SK-N-SH (cell line): Measurements from ENCODE around the gene NOBOX. TPM values are rescaled to one million over a fixed set of nuclear protein-coding genes. Genes with fewer than 3 reads are reported as not detected.

Experiments
- CTCF ChIA-PET: fragments of 300-600, 350-600 bp; formaldehyde crosslinking; extraction: SDS; loops from one replicate; lab custom pipeline; 2021; lab: Yijun Ruan, JAX
- POLR2A ChIA-PET: fragments of 350-600 bp; sonication (Branson Sonifier 250); formaldehyde crosslinking; extraction: SDS; loops from one replicate; lab custom pipeline; 2020; ENCODE audit warnings: antibody characterized with exemption, inconsistent platforms; lab: Yijun Ruan, JAX
- DNase-seq: peaks from one replicate; pipeline ENCODE4 v3.0.0; 2012
- H2AFZ ChIP-seq: fragments of 200-600 bp; sonication (generic); 2 replicates; pipeline ENCODE4 v1.8.1; 2016; ENCODE audit warnings: antibody characterized with exemption, mild to moderate bottlenecking, low read depth
- H3F3A ChIP-seq: fragments of 200-600 bp; sonication (generic); replicated peaks from 2 replicates; pipeline ENCODE3; 2016; ENCODE audit warnings: antibody characterized with exemption, mild to moderate bottlenecking; ENCODE audit not compliant: insufficient read depth
- H3K27ac ChIP-seq, 2 experiments: fragments of 200-500 bp in 1 of 2; fragments of 200-600 bp in 1 of 2; sonication (Bioruptor generic) in 1 of 2; sonication (generic), shearing (Covaris generic) in 1 of 2; 2 replicates each; pipeline versions ENCODE4 v1.5.1 to v1.6.1; 2014 to 2016; ENCODE audit warnings: low read depth in 2 of 2, inconsistent platforms in 1 of 2, low read length in 1 of 2, mild to moderate bottlenecking in 1 of 2, mixed read lengths in 1 of 2
- H3K27me3 ChIP-seq: fragments of 200-600 bp; sonication (generic), shearing (Covaris generic); 2 replicates; pipeline ENCODE4 v1.6.1; 2016; ENCODE audit warnings: mixed run types; ENCODE audit not compliant: insufficient read depth
- H3K36me3 ChIP-seq, 2 experiments: fragments of 200-500 bp in 1 of 2; fragments of 200-600 bp in 1 of 2; sonication (Bioruptor generic) in 1 of 2; sonication (generic) in 1 of 2; replicated peaks in 1 of 2; 2 replicates each; pipeline versions ENCODE3 to v1.5.1; 2014 to 2016; ENCODE audit warnings: low read length in 1 of 2, mild to moderate bottlenecking in 1 of 2; ENCODE audit not compliant: insufficient read depth in 2 of 2, control insufficient read depth in 1 of 2
- H3K4me1 ChIP-seq, 2 experiments: fragments of 200-500 bp in 1 of 2; fragments of 200-600 bp in 1 of 2; sonication (Bioruptor generic) in 1 of 2; sonication (generic), shearing (Covaris generic) in 1 of 2; 2 replicates each; pipeline versions ENCODE4 v1.5.1 to v1.6.1; 2014 to 2016; ENCODE audit warnings: low read depth in 1 of 2, low read length in 1 of 2, mixed run types in 1 of 2; ENCODE audit not compliant: insufficient read depth in 2 of 2, control insufficient read depth in 1 of 2
- H3K4me2 ChIP-seq: fragments of 200-600 bp; sonication (generic), shearing (Covaris generic); 2 replicates; pipeline ENCODE4 v1.6.1; 2017; ENCODE audit warnings: mixed run types
- H3K4me3 ChIP-seq, 2 experiments: fragments of 200-500 bp in 1 of 2; fragments of 200-600 bp in 1 of 2; sonication (Bioruptor generic) in 1 of 2; sonication (generic), shearing (Covaris generic) in 1 of 2; 2 replicates each; pipeline versions ENCODE4 v1.5.1 to v1.8.1; 2014 to 2016; ENCODE audit warnings: low read depth in 2 of 2, inconsistent platforms in 1 of 2, low read length in 1 of 2, mild to moderate bottlenecking in 1 of 2, mixed read lengths in 1 of 2, moderate library complexity in 1 of 2
- H3K79me2 ChIP-seq: fragments of 200-600 bp; sonication (generic); 2 replicates; pipeline ENCODE4 v1.8.1; 2017; ENCODE audit warnings: mild to moderate bottlenecking; ENCODE audit not compliant: insufficient read depth
- H3K9ac ChIP-seq: fragments of 200-600 bp; sonication (generic); 2 replicates; pipeline ENCODE4 v1.6.1; 2017; ENCODE audit warnings: mixed run types
- H3K9me2 ChIP-seq: fragments of 200-600 bp; sonication (generic); 2 replicates; pipeline ENCODE4 v1.6.1; 2017; ENCODE audit warnings: mixed run types
- H3K9me3 ChIP-seq: fragments of 200-600 bp; sonication (generic); 2 replicates; pipeline ENCODE4 v1.6.1; 2017; ENCODE audit warnings: mixed run types, mild to moderate bottlenecking, moderate library complexity
- H4K20me1 ChIP-seq: fragments of 200-600 bp; sonication (generic); 2 replicates; pipeline ENCODE4 v1.6.1; 2017; ENCODE audit warnings: mild to moderate bottlenecking, mixed run types; ENCODE audit not compliant: insufficient read depth
- ELF1 ChIP-seq: IDR thresholded peaks from 2 replicates; pipeline ENCODE4 v1.4.0; 2012
- FOXJ3 ChIP-seq: sonication (generic); formaldehyde crosslinking; IDR thresholded peaks from 2 replicates; pipeline ENCODE4 v1.5.1; 2020; ENCODE audit warnings: mild to moderate bottlenecking, missing genetic modification reagents
- GATA2 ChIP-seq: sonication (generic); formaldehyde crosslinking; IDR thresholded peaks from 2 replicates; pipeline ENCODE4 v1.5.0; 2020; ENCODE audit warnings: mild to moderate bottlenecking, missing genetic modification reagents
- MEF2A ChIP-seq: IDR thresholded peaks from 2 replicates; pipeline ENCODE4 v1.4.0; 2012; ENCODE audit warnings: low read depth, borderline replicate concordance
- NRF1 ChIP-seq: IDR thresholded peaks from 2 replicates; pipeline ENCODE4 v1.6.1; 2012; ENCODE audit warnings: low read depth, mild to moderate bottlenecking, low read length
- POLR2AphosphoS5 ChIP-seq: IDR thresholded peaks from 2 replicates; pipeline ENCODE4 v1.6.1; 2012; ENCODE audit warnings: low read depth, low read length
- RAD21 ChIP-seq: IDR thresholded peaks from 2 replicates; pipeline ENCODE4 v1.6.1; 2012; ENCODE audit warnings: mild to moderate bottlenecking, low read length
- RCOR1 ChIP-seq: fragments of 150-350 bp; IDR thresholded peaks from 2 replicates; pipeline ENCODE4 v1.6.1; 2017; ENCODE audit warnings: antibody characterized with exemption, low read length
- REST ChIP-seq: IDR thresholded peaks from 2 replicates; pipeline ENCODE4 v1.6.1; 2012; ENCODE audit warnings: mild to moderate bottlenecking, low read depth, low read length, moderate library complexity
- RFX5 ChIP-seq: IDR thresholded peaks from 2 replicates; pipeline ENCODE4 v1.6.1; 2012; ENCODE audit warnings: mild to moderate bottlenecking, improper control_type of control experiment, low read length
- SIN3A ChIP-seq: IDR thresholded peaks from 2 replicates; pipeline ENCODE4 v1.6.1; 2012; ENCODE audit warnings: low read depth, mild to moderate bottlenecking, low read length, moderate library complexity, borderline replicate concordance
- TCF12 ChIP-seq: IDR thresholded peaks from 2 replicates; pipeline ENCODE4 v1.4.0; 2012
- TEAD4 ChIP-seq: IDR thresholded peaks from 2 replicates; pipeline ENCODE4 v1.4.0; 2012; ENCODE audit warnings: mild to moderate bottlenecking, borderline replicate concordance; ENCODE audit not compliant: insufficient read depth
- WGBS: methylation state at CpG from one replicate; pipeline ENCODE4 v1.1.6; 2017; ENCODE audit warnings: low lambda C conversion rate; 5-methylcytosine and 5-hydroxymethylcytosine counted together
- polyA plus RNA-seq, 3 experiments: library from polyadenylated mRNA; depleted of rRNA; stranded (reverse); fragments of >200 nt; gene quantifications; 2 replicates each; pipeline ENCODE4 v1.2.3, GENCODE V29; 2012
- TF ChIP-seq, protein P1 (sequence below): fragments of 200-600 bp; sonication (generic); IDR thresholded peaks from 2 replicates; pipeline ENCODE4 v1.6.1; 2017; ENCODE audit warnings: antibody characterized with exemption, mild to moderate bottlenecking, moderate library complexity

NOBOX gene
- polyA plus RNA-seq, 1 of the 3 experiments (the other 2 are of a cell fraction), result not detected

DNA sequence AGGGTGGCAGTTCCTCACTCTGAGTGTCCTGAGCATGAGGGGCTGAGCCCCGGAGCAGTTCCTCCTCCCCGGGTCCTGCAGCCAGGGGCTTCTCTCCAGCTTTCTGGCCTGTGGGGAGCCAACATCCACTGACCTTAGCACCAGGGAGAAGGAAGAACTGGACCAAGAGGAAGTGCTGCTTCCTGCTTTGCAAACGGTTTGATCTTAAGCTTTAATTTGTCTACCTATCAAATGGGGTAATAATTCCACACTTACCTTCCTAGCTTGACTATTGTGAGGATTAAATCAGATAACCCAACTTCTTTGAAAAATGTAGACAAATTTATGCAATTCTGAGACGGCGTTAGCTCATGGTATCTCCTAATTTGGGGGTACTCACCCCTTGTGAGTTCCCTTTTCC lies 2.0 kb downstream of the NOBOX start:
- POLR2A ChIA-PET, result no interaction called here
- H3K27ac ChIP-seq, result no peak overlapping the region

More for the DNA sequence above, 2.0 kb downstream of the NOBOX start:
- Histone ChIP-seq H3K4me1 (no peaks in the 10 kb centered on the region), H3K79me2 (no peaks in the 10 kb centered on the region), H3K36me3 (no peaks in the 10 kb centered on the region), H3K4me2 (no peak overlapping the region), H3F3A (no peaks in the 10 kb centered on the region), H3K4me3 (no peak overlapping the region), H3K27me3 (peaks cover 67% of the 10 kb centered on the region; the same call in 1 of the 2 replicates), H3K9me3 (no peaks in the 10 kb centered on the region), H4K20me1 (no peaks in the 10 kb centered on the region), H3K9me2 (no peaks in the 10 kb centered on the region), H2AFZ (no peak overlapping the region), H3K9ac (no peak overlapping the region)
- CTCF ChIA-PET, result interaction anchor here (4.8 kb wide), 1 partner anchor 9 kb away, joined by 36 read pairs; no protein-coding TSS in a partner anchor
- DNase-seq, result no peak
- 9% methylated on average over 5 of the region's 5 CpGs for WGBS
- TF ChIP-seq RFX5, result no peak
- TF ChIP-seq RCOR1, result no peak
- TF ChIP-seq REST, result no peak
- TF ChIP-seq RAD21, result no peak
- no peak for TF ChIP-seq TEAD4
- no peak for TF ChIP-seq TCF12
- no peak for TF ChIP-seq MEF2A
- no peak for TF ChIP-seq SIN3A
- TF ChIP-seq NRF1, result no peak
- TF ChIP-seq ELF1, result no peak
- TF ChIP-seq GATA2 (CRISPR knock-in tag), result no peak
- TF ChIP-seq, protein P1, sequence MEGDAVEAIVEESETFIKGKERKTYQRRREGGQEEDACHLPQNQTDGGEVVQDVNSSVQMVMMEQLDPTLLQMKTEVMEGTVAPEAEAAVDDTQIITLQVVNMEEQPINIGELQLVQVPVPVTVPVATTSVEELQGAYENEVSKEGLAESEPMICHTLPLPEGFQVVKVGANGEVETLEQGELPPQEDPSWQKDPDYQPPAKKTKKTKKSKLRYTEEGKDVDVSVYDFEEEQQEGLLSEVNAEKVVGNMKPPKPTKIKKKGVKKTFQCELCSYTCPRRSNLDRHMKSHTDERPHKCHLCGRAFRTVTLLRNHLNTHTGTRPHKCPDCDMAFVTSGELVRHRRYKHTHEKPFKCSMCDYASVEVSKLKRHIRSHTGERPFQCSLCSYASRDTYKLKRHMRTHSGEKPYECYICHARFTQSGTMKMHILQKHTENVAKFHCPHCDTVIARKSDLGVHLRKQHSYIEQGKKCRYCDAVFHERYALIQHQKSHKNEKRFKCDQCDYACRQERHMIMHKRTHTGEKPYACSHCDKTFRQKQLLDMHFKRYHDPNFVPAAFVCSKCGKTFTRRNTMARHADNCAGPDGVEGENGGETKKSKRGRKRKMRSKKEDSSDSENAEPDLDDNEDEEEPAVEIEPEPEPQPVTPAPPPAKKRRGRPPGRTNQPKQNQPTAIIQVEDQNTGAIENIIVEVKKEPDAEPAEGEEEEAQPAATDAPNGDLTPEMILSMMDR, result no peak
- TF ChIP-seq POLR2AphosphoS5, result no peak
- TF ChIP-seq FOXJ3, result no peak
